ENCODE results near the gene ENO2. TPM values are rescaled to one million over a fixed set of nuclear protein-coding genes. Genes with fewer than 3 reads are reported as not detected.
A peak's percentile ranks its signal among the peaks of the same experiment; 100 is the strongest.
"Not testable (repeated sequence)": the region's sequence is repeated elsewhere in the genome, so short reads cannot be mapped to it uniquely, and the experiment has no call there.

Gene ENO2
- total RNA-seq, 2 donors from 2014 or later, result 264 to 314 TPM

DNA sequence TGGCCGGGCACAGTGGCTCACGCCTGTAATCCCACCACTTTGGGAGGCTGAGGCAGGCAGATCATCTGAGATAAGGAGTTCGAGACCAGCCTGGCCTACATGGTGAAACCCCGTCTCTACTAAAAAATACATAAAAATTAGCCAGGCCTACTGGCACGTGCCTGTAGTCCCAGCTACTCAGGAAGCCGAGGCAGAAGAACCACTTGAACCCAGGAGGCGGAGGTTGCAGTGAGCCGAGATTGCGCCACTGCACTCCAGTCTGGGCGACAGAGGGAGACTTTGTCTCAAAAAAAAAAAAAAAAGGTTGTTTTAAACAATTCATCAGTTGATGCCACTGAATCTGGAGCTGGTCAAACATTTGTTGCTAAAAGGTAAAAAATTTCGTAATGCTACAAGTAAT lies 34.6 kb upstream of the ENO2 start:
- not testable (repeated sequence) for DNase-seq (ENCODE audit: low spot score in 2 of 2); H3K27ac Mint-ChIP-seq; ATAC-seq; H3K9me3 Mint-ChIP-seq
- peaks cover 12 to 23% of the 10 kb centered on the region in 2 donors for H3K36me3 Mint-ChIP-seq

GRCh38 chr12:6883252-6883651 lies 31.1 kb upstream of the ENO2 start:
- ATAC-seq (no peak), DNase-seq (ENCODE audit: low spot score in 2 of 2) (no peak)
- Mint-ChIP-seq H3K27ac (no peak overlapping the region), H3K36me3 (peaks cover 0 to 8% of the 10 kb centered on the region in 2 donors), H3K9me3 (no peaks in the 10 kb centered on the region)

DNA sequence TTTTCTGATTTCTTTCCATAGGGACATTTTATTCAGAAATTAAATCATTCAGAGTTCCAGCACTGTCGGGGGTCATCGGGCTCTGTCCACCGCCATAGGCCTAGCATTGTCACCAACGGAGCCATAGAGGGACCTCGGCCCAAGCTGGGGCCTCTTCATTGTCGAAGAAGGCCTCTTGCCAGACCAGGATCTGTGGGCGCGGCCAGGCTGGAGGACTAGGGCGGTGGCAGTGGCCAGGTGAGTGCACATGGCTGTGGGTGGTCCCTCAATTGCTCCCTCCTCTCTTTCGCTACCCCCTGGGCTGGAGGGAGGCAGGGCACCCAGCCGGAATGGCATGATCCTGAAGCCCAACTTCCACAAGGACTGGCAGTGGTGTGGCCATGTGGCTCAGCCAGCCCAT lies 30.7 kb upstream of the ENO2 start:
- Mint-ChIP-seq H3K27ac (no peak overlapping the region), H3K36me3 (peaks cover 0 to 8% of the 10 kb centered on the region in 2 donors), H3K9me3 (no peaks in the 10 kb centered on the region)
- ATAC-seq (no peak), DNase-seq (ENCODE audit: low spot score in 2 of 2) (no peak)

GRCh38 chr12:6884539-6884938 lies 29.8 kb upstream of the ENO2 start:
- ATAC-seq (no peak), DNase-seq (ENCODE audit: low spot score in 2 of 2) (no peak)
- H3K36me3 Mint-ChIP-seq, result peaks cover 0 to 8% of the 10 kb centered on the region in 2 donors
- no peaks in the 10 kb centered on the region for H3K9me3 Mint-ChIP-seq
- H3K27ac Mint-ChIP-seq, result peak overlapping the region in 1 of 2 donors; percentile 48

DNA sequence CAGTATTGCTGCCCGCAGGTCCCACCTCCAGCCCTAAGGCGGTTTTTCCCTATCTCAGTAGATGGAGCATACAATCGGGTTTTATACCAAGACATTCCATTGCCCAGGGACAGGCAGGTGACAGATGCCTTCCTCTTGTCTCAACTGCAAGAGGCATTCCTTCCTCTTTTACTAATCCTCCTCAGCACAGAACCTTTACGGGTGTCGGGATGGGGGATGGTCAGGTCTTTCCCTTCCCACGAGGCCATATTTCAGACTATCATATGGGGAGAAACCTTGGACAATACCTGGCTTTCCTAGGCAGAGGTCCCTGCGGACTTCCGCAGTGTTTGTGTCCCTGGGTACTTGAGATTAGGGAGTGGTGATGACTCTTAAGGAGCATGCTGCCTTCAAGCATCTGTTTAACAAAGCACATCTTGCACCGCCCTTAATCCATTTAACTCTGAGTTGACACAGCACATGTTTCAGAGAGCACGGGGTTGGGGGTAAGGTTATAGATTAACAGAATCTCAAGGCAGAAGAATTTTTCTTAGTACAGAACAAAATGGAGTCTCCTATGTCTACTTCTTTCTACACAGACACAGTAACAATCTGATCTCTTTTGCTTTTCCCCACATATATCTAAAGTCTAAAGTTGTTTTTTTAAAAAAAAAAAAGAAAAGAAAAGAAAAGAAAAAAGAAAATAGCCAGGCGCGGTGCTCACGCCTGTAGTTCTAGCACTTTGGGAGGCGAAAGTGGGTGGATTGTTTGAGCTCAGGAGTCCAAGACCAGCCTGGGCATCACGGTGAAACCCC lies 28.0 kb upstream of the ENO2 start:
- not testable (repeated sequence) for H3K27ac Mint-ChIP-seq; ATAC-seq; DNase-seq (ENCODE audit: low spot score in 2 of 2); H3K36me3 Mint-ChIP-seq; H3K9me3 Mint-ChIP-seq

GRCh38 chr12:6887460-6887859 lies 26.9 kb upstream of the ENO2 start:
- Mint-ChIP-seq H3K36me3 (peaks cover 0 to 8% of the 10 kb centered on the region in 2 donors), H3K9me3 (no peaks in the 10 kb centered on the region), H3K27ac (no peak overlapping the region)
- DNase-seq (ENCODE audit: low spot score in 2 of 2) (no peak), ATAC-seq (no peak)

- no peak overlapping the region for H3K27ac Mint-ChIP-seq
- DNase-seq (ENCODE audit: low spot score in 2 of 2) (no peak), ATAC-seq (no peak)
- peaks cover 0 to 8% of the 10 kb centered on the region in 2 donors for H3K36me3 Mint-ChIP-seq
- no peaks in the 10 kb centered on the region for H3K9me3 Mint-ChIP-seq
Measured at GRCh38 chr12:6888360-6888759, 26.0 kb upstream of the ENO2 start.

DNA sequence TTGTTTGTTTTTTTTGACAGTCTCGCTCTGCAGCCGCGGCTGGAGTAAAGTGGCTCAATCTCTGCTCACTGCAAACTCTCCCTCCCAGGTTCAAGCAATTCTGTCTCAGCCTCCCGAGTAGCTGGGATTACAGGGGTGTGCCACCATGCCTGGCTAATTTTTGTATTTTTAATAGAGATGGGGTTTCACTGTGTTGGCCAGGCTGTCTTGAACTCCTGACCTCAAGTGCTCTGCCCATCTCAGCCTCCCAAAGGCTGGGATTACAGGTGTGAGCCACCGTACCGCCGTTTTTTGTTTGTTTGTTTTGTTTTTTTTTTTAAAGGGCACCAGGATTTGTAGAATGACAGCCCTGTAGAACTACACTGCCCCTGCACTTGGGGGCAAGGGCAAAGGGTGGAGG lies 25.6 kb upstream of the ENO2 start:
- not testable (repeated sequence) for H3K36me3 Mint-ChIP-seq; ATAC-seq; H3K9me3 Mint-ChIP-seq; DNase-seq (ENCODE audit: low spot score in 2 of 2); H3K27ac Mint-ChIP-seq

GRCh38 chr12:6889775-6890573 lies 24.4 kb upstream of the ENO2 start:
- H3K9me3 Mint-ChIP-seq; ATAC-seq; DNase-seq (ENCODE audit: low spot score in 2 of 2); H3K36me3 Mint-ChIP-seq: not testable (repeated sequence)
- H3K27ac Mint-ChIP-seq, result peak overlapping the region; percentile 74 to 90

DNA sequence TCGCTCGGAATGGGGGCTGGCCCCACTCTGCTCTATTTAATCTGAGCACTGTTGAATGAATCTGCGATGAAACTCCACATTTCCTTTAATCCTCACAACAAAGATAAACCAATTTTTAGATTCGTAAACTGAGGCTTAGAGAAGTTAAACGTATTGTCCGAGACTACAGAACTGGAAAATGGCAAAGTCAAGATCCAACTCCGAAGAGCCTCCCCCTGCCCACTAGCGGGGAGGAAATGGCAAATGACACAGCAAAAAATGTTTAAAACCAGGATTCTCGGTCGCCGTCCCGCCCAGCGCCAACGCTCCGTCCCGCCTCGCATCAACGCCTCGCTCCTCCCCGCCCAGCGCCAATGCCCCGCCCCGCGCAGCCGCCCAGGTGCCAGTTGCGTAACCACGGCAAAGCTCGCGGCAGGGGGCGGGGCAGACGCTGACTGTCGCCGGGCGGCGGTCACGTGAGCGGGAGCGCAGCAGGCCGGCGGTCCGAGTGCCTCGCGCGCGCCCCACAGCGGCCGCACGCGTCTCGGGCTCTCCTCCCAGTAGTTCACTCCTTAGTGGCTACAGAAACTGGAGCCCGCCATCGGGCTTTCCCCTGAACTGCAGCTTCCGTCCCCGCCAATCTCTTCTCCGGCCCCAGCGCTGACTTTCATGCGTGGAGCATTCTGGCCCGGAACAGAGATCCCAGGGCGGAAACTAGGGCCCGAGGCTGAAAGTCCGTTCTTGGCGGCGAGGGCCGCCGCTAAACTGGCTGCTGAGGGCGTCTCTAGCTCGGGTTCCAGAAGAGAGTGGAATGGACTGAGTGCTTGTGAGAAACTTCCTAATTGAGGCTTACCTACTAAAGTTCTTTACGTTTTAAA lies 23.4 kb upstream of the ENO2 start:
- DNase-seq (ENCODE audit: low spot score in 2 of 2) (peak; percentile 99), ATAC-seq (peak; percentile 95 to 96)
- Mint-ChIP-seq H3K9me3 (no peaks in the 10 kb centered on the region), H3K36me3 (no peaks in the 10 kb centered on the region), H3K27ac (peak overlapping the region; percentile 89 to 90)

- DNase-seq (ENCODE audit: low spot score in 2 of 2) (peak in 1 of 2 donors; percentile 10), ATAC-seq (peak; percentile 3 to 47)
Measured at GRCh38 chr12:6891646-6892001, 22.8 kb upstream of the ENO2 start.

GRCh38 chr12:6892683-6893082 lies 21.7 kb upstream of the ENO2 start:
- H3K27ac Mint-ChIP-seq, result peak overlapping the region in 1 of 2 donors; percentile 90
- ATAC-seq; H3K36me3 Mint-ChIP-seq; DNase-seq (ENCODE audit: low spot score in 2 of 2); H3K9me3 Mint-ChIP-seq: not testable (repeated sequence)

More at GRCh38 chr12:6891646-6892001, 22.8 kb upstream of the ENO2 start:
- H3K9me3 Mint-ChIP-seq, result no peaks in the 10 kb centered on the region
- no peaks in the 10 kb centered on the region for H3K36me3 Mint-ChIP-seq
- H3K27ac Mint-ChIP-seq, result peak overlapping the region; percentile 89 to 90

DNA sequence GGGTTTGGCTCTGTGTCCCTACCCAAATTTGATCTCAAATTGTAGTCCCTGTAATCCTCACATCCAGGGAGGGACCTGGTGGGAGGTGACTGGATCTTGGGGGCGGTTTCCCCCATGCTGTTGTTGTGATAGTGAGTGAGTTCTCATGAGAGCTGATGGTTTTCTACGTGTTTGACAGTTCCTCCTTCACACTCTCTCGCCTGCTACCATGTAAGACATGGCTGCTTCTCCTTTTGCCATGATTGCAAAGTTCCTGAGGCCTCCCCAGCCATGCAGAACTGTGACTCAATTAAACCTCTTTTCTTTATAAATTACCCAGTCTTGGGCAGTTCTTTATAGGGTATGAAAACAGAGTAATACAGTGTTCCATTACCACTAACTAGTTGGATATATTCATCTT lies 20.1 kb upstream of the ENO2 start:
- ATAC-seq (no peak), DNase-seq (ENCODE audit: low spot score in 2 of 2) (no peak)
- Mint-ChIP-seq H3K27ac (no peak overlapping the region), H3K36me3 (no peaks in the 10 kb centered on the region), H3K9me3 (no peaks in the 10 kb centered on the region)

DNA sequence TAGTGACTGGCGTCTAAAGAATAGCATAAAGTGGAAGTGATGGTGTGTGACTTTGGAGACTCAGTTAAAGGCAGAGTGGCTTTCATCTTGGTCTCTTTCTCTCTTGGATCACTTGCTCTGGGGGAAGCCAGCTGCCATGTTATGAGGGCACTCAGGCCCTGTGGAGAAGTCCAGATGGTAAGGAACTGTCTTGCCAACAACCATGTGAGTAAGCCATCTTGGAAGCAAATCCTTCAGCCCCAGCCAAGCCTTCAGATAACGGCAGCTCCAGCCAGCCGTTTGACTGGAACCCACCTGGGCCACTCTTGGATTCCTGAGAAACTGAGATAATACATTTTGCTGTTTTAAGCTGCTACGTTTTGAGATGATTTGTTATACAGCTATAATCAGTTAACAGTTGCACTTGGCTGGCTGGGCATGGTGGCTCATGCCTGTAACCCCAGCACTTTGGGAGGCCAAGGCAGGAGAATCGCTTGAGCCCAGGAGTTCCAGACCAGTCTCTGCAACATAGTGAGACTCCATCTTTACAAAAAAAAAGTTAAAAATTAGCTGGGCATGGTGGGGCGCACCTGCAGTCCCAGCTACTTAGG lies 17.4 kb upstream of the ENO2 start:
- ATAC-seq, result no peak
- H3K36me3 Mint-ChIP-seq, result no peaks in the 10 kb centered on the region
- no peaks in the 10 kb centered on the region for H3K9me3 Mint-ChIP-seq
- DNase-seq (ENCODE audit: low spot score in 2 of 2), result no peak
- H3K27ac Mint-ChIP-seq, result no peak overlapping the region

- no peak for ATAC-seq
- DNase-seq (ENCODE audit: low spot score in 2 of 2), result no peak
- no peak overlapping the region for H3K27ac Mint-ChIP-seq
- H3K9me3 Mint-ChIP-seq, result no peaks in the 10 kb centered on the region
- H3K36me3 Mint-ChIP-seq, result no peaks in the 10 kb centered on the region
Measured at GRCh38 chr12:6899427-6899826, 15.0 kb upstream of the ENO2 start.

- no peaks in the 10 kb centered on the region for H3K36me3 Mint-ChIP-seq
- H3K9me3 Mint-ChIP-seq, result no peaks in the 10 kb centered on the region
Measured at GRCh38 chr12:6899837-6900519, 14.4 kb upstream of the ENO2 start.

More at GRCh38 chr12:6899837-6900519, 14.4 kb upstream of the ENO2 start:
- ATAC-seq, result no peak
- H3K27ac Mint-ChIP-seq, result no peak overlapping the region
- no peak for DNase-seq (ENCODE audit: low spot score in 2 of 2)

Data from activated naive CD4-positive, alpha-beta T cell treated with anti-CD3 and anti-CD28 coated beads, Interleukin-2, amount 50 U/mL, for 72 hours (primary cell).